ENCODE measurements around the gene LYRM4.

The LYRM4 gene

DNA sequence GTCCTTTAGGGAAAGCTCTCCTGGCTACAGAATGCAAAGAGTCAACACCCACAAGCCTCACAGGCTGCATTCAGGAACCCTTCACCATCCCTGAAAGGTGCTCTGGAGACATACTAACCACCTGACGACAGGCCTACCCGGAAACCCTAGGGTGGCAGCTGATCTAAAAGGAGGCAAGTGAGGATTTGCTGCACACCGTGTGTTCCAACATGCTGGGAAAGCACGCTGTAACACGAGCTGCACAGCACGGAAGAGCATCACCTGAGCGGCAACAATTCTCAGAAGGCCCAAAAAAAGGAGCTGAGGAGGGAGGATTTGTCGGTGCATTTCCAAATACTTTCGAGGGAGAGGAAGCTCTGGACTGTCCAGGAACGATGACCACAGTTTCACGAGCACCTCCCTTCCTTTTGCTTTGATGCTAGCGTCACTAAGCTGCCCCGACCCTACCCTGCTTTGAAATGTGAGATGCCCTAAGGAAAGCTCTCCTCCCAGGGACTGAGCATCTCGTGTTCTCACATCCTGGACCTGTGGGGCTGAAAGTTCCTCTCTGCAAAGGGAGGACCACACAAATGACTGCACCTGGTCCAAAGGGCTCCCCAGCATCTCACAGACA, 88.6 kb downstream of the LYRM4 start:
- no peak for DNase-seq

DNA sequence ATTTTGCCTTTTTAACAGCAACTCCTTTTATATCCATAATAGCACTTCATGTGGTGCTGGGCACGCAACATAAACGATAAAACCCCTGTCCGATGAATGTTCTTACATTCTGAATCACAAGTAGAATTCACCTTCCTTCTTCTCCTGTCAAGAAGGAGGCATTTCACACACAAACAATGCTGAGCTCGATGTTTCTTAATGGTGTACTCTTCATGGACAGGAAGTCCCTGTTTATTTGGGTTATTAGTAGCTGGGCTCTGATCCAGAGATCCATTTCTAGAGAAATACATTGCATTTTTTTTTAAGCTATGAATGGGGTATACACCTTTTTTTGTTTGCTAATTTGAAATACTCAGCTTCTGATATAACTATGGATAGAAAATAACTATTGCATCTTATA, 93.2 kb downstream of the LYRM4 start:
- no peak for DNase-seq

GRCh38 chr6:5164092-5164491, 96.7 kb downstream of the LYRM4 start:
- DNase-seq: no peak

DNA sequence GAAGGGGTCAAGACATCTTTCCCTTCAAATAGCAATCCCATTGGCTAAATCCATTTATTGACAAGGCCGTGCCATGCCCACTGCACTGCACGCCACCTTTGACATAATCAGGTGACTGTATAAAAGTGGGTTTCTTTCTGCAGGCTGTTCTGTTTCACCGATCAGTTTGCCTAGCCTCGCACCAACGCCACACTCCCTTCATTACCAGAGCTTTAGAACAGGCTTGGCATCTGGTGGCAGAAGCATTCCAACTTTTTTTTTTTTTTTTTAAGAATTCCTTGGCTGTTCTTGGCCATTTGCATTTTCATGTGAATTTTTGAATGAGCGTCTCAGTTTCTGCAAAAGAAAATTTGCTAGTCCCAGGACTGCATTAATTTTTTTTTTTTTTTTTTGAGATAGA, 97.5 kb downstream of the LYRM4 start:
- DNase-seq: no peak

DNA sequence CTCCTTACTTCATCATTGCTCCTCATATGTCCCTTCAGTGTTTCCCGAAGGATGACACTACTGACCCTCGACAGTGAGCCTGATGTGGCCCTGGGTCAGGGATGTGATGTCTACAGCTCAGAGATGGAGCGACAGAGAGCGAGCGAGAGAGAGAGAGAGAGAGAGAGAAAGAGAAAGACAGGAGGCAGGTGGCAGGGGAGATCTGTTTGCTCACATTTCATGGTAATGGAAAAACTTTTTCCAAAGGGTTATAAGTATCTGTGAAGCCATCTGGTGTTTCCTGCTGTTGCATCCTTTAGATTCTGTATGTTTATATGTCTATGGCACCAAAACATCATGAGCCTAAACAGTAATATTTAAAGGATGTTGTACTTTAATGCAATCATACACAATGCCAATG, 98.4 kb downstream of the LYRM4 start:
- DNase-seq: no peak

DNA sequence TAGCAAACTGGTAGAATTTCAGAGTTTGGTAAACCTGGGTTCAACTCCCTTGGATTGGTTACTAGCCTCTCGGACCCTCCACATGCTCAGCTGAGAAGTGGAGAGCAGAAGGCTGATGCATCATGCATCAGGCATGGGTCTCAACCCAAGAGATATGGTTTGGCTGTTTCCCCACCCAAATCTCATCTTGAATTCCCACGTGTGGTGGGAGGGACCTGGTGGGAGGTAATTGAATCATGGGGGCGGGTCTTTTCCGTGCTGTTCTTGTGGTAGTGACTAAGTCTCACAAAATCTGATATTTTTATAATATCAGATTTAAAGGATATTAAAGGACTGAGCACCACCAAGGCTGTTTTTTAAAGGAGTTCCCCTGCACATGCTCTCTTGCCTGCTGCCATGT, 100.5 kb downstream of the LYRM4 start:
- no peak for DNase-seq

- no peak for DNase-seq
Observed at GRCh38 chr6:5159162-5159561, 101.6 kb downstream of the LYRM4 start.

DNA sequence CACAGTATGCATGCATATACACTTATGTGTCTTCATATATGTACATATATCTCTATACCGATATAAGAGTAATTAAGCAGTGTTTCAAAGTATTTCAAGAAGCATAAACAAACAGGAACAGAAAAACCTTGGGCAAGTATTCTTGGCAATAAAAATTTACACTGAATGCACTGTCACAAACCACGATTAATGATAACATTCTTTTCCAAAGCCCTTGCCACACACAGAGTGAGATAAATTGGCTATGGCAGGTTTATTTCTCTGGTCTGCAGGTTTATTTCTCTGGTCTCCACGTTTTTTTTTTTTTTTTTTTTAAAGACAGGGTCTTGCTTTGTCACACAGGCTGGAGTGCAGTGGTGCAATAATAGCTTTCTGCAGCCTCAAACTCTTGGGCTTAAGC, 102.6 kb downstream of the LYRM4 start:
- no peak for DNase-seq

DNA sequence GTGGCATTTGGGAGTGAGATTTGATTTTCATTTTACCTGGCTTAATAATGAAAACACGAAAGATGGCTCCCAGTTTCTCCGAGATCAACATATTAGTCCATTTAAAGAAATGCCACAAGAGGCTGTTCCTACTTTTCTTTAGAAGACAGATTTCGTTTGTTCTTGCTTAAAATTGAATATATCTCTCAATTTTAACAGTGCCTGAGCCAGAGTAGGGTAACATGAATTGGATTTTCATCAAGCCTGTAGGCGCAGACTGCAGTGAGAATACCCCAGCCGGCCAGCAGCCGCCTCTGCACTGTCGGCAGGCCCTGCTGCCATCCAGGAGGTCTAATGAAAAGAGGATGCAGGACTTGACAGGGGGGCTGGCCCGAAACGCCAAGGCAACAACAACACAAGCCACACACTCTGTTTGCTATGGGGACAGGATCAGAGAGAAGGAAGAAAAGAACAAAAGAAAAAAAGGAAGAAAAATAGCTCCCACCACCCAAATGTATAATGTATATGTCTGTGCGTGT, 103.1 kb downstream of the LYRM4 start:
- DNase-seq: no peak

- no peak for DNase-seq
Observed at GRCh38 chr6:5156627-5157026, 104.1 kb downstream of the LYRM4 start.

DNA sequence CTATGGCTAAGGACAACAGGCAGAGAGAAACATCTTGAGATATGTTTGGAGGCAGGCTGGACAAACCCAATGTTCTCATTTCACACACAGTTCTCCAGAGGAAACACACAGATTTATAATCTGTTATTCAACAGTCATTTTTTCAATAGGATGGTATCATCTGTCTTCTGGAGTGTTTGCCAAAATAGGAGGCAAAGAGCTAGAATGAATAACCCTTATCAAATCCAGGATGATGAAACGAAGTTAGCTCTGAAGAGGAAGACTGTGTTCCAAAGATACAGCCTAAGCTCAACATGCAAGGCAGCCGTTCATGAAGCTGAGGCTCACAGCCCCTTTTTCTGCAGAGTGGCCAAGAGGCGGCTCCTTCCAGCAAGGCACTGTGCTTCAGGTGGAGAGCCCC, 104.8 kb downstream of the LYRM4 start:
- DNase-seq: no peak

GRCh38 chr6:5153186-5153585, 107.6 kb downstream of the LYRM4 start:
- no peak for DNase-seq

DNA sequence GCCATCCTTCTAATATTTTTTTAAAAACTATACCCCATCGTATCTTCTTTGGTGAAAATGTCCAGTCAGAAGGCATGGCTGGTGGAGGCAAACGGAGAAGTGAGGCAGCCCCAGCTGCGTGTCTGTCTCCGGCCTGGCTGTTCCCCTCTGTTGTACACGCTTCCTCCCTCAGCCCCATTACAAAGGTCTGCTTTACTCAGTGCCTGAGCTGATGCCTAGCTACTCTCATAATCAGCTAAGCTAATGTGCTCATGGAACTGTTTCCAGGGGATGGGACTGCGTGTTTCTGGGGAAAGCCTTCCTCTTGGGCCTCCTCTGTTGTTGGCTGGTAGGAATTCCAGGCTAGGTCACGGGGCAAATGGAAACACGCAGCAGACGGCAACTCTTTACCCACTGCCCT, 108.3 kb downstream of the LYRM4 start:
- DNase-seq: no peak

GRCh38 chr6:5151955-5152401, 108.8 kb downstream of the LYRM4 start:
- no peak for DNase-seq

- no peak for DNase-seq
Observed at GRCh38 chr6:5151360-5151954, 109.3 kb downstream of the LYRM4 start.

GRCh38 chr6:5150551-5151075, 110.1 kb downstream of the LYRM4 start:
- no peak for DNase-seq

- DNase-seq: no peak
Observed at GRCh38 chr6:5149891-5150290, 110.9 kb downstream of the LYRM4 start.

DNA sequence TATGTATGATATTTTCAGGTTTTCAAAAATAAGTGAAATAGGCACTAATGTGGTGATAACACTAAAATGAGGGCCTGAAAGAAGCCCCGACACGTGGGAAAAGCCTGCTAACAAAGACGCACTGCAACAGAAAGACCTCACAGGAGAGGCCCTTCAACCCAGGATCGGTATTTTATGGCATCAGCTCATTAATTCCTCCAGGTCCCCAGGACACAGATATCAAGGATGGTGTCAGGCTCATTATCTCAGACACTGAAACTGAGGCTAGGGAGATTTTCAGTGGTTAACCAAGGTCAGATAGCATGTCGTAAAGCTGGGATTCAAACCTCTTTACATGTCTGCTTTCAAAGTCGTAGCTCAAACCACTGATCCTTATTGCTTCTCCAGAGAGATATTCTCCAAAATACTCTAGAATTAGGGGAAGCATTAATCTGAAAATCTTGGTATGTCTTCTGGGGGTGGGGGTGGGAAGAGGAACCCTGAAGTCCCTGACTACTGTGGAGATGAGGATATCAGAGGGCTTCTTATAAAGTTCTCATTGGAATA, 111.5 kb downstream of the LYRM4 start:
- no peak for DNase-seq

DNA sequence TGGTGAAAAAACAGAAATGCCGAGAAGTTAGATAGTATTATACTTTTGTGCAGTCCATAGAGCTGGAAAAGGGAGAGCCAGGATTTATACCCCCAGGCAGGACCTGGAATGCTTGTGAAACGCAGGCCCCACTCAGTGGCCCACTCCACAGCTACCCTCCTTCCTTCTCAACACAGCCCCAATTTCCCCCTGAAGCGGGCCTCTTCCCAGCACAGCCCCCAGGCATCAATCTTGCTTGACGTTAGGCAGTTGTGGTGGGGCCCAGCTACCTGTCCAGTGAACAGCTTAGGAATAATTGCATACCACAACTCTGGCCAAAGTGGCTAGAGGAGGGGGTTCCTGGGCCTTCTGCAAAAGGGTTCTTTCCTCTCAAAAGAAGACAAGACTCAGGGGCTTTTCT, 114.4 kb downstream of the LYRM4 start:
- DNase-seq: no peak

DNA sequence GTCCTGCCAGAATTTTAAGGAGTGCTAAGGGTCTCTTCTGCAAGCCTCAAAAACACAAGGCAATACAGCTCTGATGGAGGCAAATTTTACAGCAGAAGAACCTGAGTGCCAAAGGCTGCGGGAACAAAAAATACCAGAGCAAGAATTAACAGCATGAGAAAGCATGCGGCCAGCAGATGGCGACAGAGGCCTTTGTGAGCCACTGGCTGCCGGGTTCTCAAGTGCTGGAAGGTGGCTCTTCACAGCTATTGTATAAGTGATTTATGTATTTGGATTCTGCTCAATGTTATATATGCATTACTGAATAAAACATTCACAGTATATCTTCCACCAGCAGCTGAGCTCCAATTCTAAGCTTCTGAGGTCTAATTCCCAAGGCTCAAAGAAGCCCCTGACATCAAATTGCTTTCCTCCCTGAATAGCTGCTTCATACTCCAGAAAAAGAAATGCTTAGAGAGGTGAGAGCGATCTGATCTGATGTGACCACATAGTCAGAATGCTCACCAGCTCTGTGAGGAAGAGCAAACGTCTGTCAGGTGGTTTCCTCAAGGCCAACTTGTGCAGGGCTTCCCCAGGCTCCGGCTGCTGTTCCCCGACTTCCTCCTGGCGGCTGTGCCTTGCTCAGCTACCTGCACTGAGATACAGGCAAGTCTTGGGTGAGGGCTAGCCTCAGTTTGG, 117.0 kb downstream of the LYRM4 start:
- DNase-seq: peak; percentile 87

DNA sequence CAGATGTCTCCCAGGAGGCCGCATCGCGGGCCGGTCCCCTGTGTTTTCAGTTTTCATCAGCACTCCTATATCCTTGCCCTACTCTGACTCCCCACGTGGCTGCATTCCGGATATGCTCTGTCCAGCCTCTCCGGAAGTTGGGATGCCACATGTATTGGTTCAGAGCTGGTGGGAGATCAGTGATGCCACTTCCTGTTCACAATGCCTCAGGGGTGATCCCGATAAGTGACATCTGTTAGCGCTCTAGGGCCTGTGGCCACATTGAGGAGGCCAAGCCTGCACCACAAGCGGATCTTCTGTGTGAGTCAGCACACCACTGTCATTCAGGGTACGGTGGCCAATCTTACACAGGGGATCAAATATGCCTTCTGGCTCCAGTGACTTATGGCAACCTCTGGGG, 117.8 kb downstream of the LYRM4 start:
- no peak for DNase-seq

GRCh38 chr6:5142131-5142530, 118.6 kb downstream of the LYRM4 start:
- no peak for DNase-seq

- no peak for DNase-seq
Observed at GRCh38 chr6:5141046-5141445, 119.7 kb downstream of the LYRM4 start.

Data from stimulated activated CD4-positive, alpha-beta T cell treated with anti-CD3 and anti-CD28 coated beads, Interleukin-4, amount 100 ng/mL, for 1 hour (primary cell).